Measurements from ENCODE around the gene SPRR1B. TPM values are rescaled to one million over a fixed set of nuclear protein-coding genes. Genes with fewer than 3 reads are reported as not detected.
"Not testable (repeated sequence)": the region's sequence is repeated elsewhere in the genome, so short reads cannot be mapped to it uniquely, and the experiment has no call there.

Gene SPRR1B
- total RNA-seq, 4 donors from 2014 or later, result not detected

GRCh38 chr1:152999818-153000217 is 31.2 kb upstream of the SPRR1B start:
- no peaks in the 10 kb centered on the region for H3K4me1 ChIP-seq
- no peak for DNase-seq
- H3K27ac ChIP-seq, result no peak overlapping the region
- no peaks in the 10 kb centered on the region for H3K36me3 ChIP-seq
- H3K9me3 ChIP-seq, result no peaks in the 10 kb centered on the region
- no peak overlapping the region for H3K4me3 ChIP-seq
- TF ChIP-seq CTCF (IDR thresholded peaks at IDR 0.05), result no peak
- no peak for TF ChIP-seq POLR2A (IDR thresholded peaks at IDR 0.05)
- H3K27me3 ChIP-seq, result no peaks in the 10 kb centered on the region
- intact Hi-C loops (cut with DNase I; ENCODE audit: low total_unique reads), result no loop called here

- no peak for DNase-seq
- H3K27me3 ChIP-seq, result no peaks in the 10 kb centered on the region
- H3K4me3 ChIP-seq, result no peak overlapping the region
- H3K36me3 ChIP-seq, result no peaks in the 10 kb centered on the region
- intact Hi-C loops (cut with DNase I; ENCODE audit: low total_unique reads), result no loop called here
- TF ChIP-seq CTCF (IDR thresholded peaks at IDR 0.05), result no peak
- no peak for TF ChIP-seq POLR2A (IDR thresholded peaks at IDR 0.05)
- H3K9me3 ChIP-seq, result no peaks in the 10 kb centered on the region
- no peak overlapping the region for H3K27ac ChIP-seq
- H3K4me1 ChIP-seq, result no peaks in the 10 kb centered on the region
Measured at GRCh38 chr1:153000294-153000693, 30.7 kb upstream of the SPRR1B start.

GRCh38 chr1:153001382-153001781 is 29.6 kb upstream of the SPRR1B start, which contains the start of gene SPRR3:
Gene SPRR3 (plus strand): TSS chr1:153001749. CDS start chr1:153003021, 1,272 bp downstream.
- DNase-seq, result no peak
- Histone ChIP-seq H3K4me1 (no peaks in the 10 kb centered on the region), H3K27ac (no peak within 1 kb of the TSS), H3K36me3 (no peaks in the 10 kb centered on the region), H3K4me3 (no peak within 1 kb of the TSS), H3K27me3 (no peaks in the 10 kb centered on the region), H3K9me3 (no peaks in the 10 kb centered on the region)
- intact Hi-C loops (cut with DNase I; ENCODE audit: low total_unique reads), result no loop called here
- TF ChIP-seq CTCF (IDR thresholded peaks at IDR 0.05), result no peak
- no peak for TF ChIP-seq POLR2A (IDR thresholded peaks at IDR 0.05)

GRCh38 chr1:153011235-153011758 is 19.7 kb upstream of the SPRR1B start:
- H3K4me3 ChIP-seq; H3K9me3 ChIP-seq; H3K4me1 ChIP-seq; H3K27me3 ChIP-seq; intact Hi-C loops (cut with DNase I; ENCODE audit: low total_unique reads); H3K36me3 ChIP-seq; DNase-seq; H3K27ac ChIP-seq: not testable (repeated sequence)

GRCh38 chr1:153021829-153022228 is 9.2 kb upstream of the SPRR1B start:
- intact Hi-C loops (cut with DNase I; ENCODE audit: low total_unique reads); H3K4me3 ChIP-seq; H3K36me3 ChIP-seq; DNase-seq; H3K27me3 ChIP-seq; H3K9me3 ChIP-seq; H3K27ac ChIP-seq; H3K4me1 ChIP-seq: not testable (repeated sequence)

GRCh38 chr1:153022340-153022739 is 8.7 kb upstream of the SPRR1B start:
- H3K36me3 ChIP-seq; H3K27me3 ChIP-seq; H3K4me1 ChIP-seq; H3K27ac ChIP-seq; intact Hi-C loops (cut with DNase I; ENCODE audit: low total_unique reads); H3K4me3 ChIP-seq; DNase-seq; H3K9me3 ChIP-seq: not testable (repeated sequence)

- H3K27ac ChIP-seq, result no peak overlapping the region
- H3K4me1 ChIP-seq, result no peaks in the 10 kb centered on the region
- H3K9me3 ChIP-seq, result no peaks in the 10 kb centered on the region
- H3K4me3 ChIP-seq, result no peak overlapping the region
- no peaks in the 10 kb centered on the region for H3K36me3 ChIP-seq
- no peak for DNase-seq
- intact Hi-C loops (cut with DNase I; ENCODE audit: low total_unique reads), result no loop called here
- TF ChIP-seq POLR2A (IDR thresholded peaks at IDR 0.05) (no peak), CTCF (IDR thresholded peaks at IDR 0.05) (no peak)
- H3K27me3 ChIP-seq, result no peaks in the 10 kb centered on the region
Measured at GRCh38 chr1:153023109-153023508, 7.9 kb upstream of the SPRR1B start.
